Right renal pelvis (tissue), 4 donors: ENCODE measurements around the gene OCA2. TPM values are rescaled to one million over a fixed set of nuclear protein-coding genes. Genes with fewer than 3 reads are reported as not detected.
"Not testable (repeated sequence)": the region's sequence is repeated elsewhere in the genome, so short reads cannot be mapped to it uniquely, and the experiment has no call there.

Source experiments
- DNase-seq, 4 donors: peaks; one replicate each; pipeline ENCODE4 v3.0.0-alpha.2; 2013; ENCODE audit warnings: low read depth in 4 of 4, low spot score in 3 of 4, missing footprints in 1 of 4
- polyA plus RNA-seq, 4 donors: library from polyadenylated mRNA; unstranded; fragments of 120-200 nt; gene quantifications; one replicate each; pipeline ENCODE4 v1.2.1, GENCODE V29; 2013; ENCODE audit not compliant: insufficient read length in 4 of 4

Gene OCA2
- polyA plus RNA-seq, 4 donors, result 8.7 to 11.2 (median 9.4) TPM

GRCh38 chr15:27855137-27855536 is 244.0 kb downstream of the OCA2 start:
- DNase-seq, result no peak

- no peak for DNase-seq
Observed at GRCh38 chr15:27854601-27855000, 244.5 kb downstream of the OCA2 start.

DNA sequence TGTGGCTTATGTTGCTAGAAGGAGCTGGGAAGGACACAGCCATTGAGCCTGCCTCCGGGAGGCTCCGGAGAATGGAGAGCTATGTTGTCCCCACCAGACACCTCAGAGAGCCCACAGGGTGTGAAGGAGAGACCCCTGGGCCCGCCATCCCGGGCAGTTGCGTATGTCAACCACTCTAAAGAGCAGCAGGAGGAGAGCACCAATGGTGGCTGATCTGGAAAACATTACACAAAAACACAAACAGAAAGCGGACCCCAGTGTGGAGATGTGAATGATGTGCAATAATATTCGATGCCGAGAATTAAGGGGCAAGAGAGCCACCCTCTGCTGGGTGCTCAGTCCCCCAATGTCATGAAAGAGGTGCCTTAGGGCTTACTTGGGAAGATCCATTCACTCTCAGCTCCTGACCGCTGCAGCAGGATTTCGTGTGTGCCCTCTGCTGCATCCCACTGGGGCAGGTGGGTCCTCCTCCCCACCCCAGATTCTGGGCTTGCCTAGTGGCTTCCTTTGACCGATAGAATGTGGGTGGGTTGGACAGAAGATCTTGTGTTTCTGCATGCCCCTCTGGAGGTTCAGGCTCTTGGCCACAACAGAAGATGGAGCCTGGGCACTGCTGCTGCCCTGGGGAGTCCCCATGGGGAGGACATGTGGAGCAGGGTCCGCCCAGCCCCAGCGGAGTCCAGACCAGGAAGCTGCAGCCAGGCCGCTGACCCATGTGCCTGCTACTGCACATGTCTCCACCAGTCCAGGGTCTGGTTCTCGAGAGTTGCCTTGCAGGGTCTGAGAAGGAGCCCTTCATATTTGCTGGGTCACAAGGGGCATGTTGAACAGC is 245.3 kb downstream of the OCA2 start:
- no peak for DNase-seq

DNA sequence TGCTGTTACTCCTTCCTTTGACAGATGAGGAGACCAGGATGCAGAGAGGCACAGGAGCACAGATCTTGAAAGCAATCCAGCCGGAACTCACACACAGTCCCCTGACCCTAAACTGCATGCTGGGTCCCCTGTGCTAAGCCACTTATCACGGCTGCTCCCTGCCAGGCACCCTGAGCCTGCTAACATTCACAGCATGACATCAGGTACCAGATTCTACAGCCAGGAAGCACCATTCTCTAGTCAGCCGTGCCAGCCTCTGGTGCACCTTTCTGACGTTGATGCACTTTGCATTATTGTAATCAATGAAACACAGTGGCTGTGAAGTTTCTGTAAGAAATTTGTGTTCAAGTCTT is 247.3 kb downstream of the OCA2 start:
- no peak for DNase-seq

- DNase-seq, result no peak
Observed at GRCh38 chr15:27850981-27851857, 247.9 kb downstream of the OCA2 start.

DNA sequence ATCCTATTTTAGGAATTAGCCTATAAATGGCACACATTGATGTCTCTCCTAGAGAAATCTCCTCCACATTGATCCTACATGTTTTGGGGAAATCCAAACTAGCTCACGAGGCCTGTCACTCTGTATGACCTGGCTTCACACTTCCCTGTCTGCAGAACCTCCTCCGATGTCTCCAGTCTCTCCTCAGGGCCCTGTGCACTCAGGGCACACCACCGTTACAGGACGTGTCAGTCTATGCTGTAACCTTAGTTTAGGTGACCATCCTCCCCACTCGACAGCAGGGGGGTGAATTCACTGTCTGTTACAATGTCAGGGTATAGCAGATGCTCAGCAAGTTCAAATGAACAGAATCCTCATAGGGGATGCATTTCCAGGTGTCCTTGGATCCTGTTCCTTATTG is 249.1 kb downstream of the OCA2 start:
- no peak for DNase-seq

DNA sequence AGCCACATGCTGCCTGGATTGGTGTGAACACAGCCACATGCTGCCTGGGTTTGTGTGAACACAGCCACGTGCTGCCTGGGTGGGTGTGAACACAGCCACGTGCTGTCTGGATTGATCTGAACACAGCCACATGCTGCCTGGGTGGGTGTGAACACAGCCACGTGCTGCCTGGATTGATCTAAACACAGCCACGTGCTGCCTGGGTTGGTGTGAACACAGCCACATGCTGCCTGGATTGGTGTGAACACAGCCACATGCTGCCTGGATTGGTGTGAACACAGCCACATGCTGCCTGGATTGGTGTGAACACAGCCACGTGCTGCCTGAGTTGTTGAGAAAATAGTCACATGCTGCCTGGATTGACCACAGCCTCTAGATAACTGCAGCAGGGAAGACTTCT is 250.2 kb downstream of the OCA2 start:
- DNase-seq, result not testable (repeated sequence)

- no peak for DNase-seq
Observed at GRCh38 chr15:27847775-27848710, 251.1 kb downstream of the OCA2 start.

- DNase-seq, result no peak
Observed at GRCh38 chr15:27846722-27847395, 252.3 kb downstream of the OCA2 start.

GRCh38 chr15:27845535-27846369 is 253.4 kb downstream of the OCA2 start:
- no peak for DNase-seq

DNA sequence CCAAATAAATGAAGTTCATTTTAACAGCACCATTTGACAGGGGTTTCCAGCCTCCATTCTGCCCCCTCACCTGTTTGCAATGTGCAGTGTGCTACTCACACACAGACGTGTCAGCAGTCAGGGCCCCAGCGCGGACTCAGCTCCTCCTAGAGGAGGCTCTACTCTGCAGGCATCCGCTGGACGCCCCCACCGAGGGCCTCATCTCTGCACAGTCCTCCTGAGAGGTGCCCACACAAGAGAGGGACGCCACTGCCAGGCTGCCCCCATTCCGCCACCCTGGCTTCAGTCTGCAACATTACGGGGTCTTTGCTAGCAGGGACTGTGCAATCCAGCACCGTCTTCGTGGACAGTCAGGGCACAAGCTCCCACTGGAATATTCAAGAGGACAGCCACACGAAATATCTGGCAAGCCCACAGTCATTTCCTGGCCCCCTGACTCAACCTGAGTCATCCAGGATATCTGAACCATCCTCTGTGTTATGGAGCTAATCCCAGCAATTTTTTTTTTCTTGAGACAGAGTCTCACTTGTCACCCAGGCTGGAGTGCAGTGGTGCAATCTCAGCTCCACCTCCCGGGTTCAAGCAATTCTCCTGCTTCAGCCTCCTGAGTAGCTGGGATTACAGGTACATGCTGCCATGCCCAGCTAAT is 255.0 kb downstream of the OCA2 start:
- no peak for DNase-seq

GRCh38 chr15:27843146-27843545 is 256.0 kb downstream of the OCA2 start:
- DNase-seq, result no peak

DNA sequence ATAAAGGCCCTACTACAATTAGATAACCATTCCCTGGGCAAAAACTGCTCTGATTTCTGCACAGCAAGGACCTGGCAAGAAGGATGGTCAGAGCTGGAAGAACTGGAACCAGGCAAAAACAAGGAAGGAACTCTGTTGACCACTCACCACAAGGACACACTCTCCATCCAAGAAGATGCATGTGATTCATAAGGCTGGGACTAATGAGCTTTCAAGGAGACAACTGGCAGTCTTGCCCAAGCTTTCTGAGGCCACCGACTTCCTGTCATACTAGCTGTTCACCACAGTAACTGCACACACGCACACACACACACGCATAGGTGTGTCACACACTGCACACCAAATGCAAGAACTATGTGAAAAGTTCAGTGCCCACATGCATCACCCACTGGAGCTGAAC is 256.6 kb downstream of the OCA2 start:
- no peak for DNase-seq

GRCh38 chr15:27835233-27835939 is 263.7 kb downstream of the OCA2 start:
- no peak for DNase-seq

GRCh38 chr15:27834684-27835083 is 264.4 kb downstream of the OCA2 start:
- DNase-seq, result no peak

- no peak for DNase-seq
Observed at GRCh38 chr15:27833974-27834373, 265.1 kb downstream of the OCA2 start.

GRCh38 chr15:27833178-27833577 is 265.9 kb downstream of the OCA2 start:
- no peak for DNase-seq

DNA sequence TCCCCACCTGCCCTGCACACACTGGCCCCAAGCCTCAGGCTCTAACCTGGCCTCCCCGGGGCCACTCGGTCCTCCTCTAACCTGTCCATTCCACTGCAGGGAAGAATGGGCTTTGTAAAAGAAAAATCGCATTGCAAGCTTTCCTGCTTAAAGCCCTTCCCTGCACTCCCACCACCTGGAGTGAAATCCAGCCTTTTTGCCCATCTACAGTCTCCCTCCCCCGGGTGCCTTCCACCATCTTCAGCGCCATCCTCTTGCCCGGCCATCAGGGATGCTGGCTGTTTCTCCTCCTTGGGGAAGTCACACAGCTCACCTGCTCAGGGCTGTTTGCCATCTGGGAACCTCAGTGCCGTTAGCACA is 266.9 kb downstream of the OCA2 start:
- no peak for DNase-seq
